OCI-LY1 (cell line): ENCODE results near the gene CD46.

Source experiments
- H2AFZ ChIP-seq: fragments of 200-600 bp; sonication (generic), shearing (Covaris generic); 2 replicates; pipeline ENCODE4 v1.6.0; 2014; ENCODE audit warnings: antibody characterized with exemption, mild to moderate bottlenecking, low read length
- H3F3A ChIP-seq: fragments of 200-600 bp; sonication (generic), shearing (Covaris generic); 2 replicates; pipeline ENCODE4 v1.6.0; 2014; ENCODE audit warnings: mild to moderate bottlenecking, antibody characterized with exemption, low read length, moderate library complexity; ENCODE audit not compliant: insufficient read depth
- H3K27ac ChIP-seq: fragments of 200-600 bp; sonication (generic); 2 replicates; pipeline ENCODE4 v1.5.1; 2014; ENCODE audit warnings: low read length, mixed run types, mild to moderate bottlenecking, low read depth; ENCODE audit not compliant: poor library complexity, severe bottlenecking
- H3K27me3 ChIP-seq: fragments of 200-600 bp; sonication (generic); 2 replicates; pipeline ENCODE4 v1.6.0; 2014; ENCODE audit warnings: antibody characterized with exemption, mild to moderate bottlenecking, low read length, moderate library complexity; ENCODE audit not compliant: insufficient read depth
- H3K36me3 ChIP-seq: fragments of 200-600 bp; sonication (generic); 2 replicates; pipeline ENCODE4 v1.6.1; 2014; ENCODE audit warnings: mild to moderate bottlenecking, antibody characterized with exemption, low read length, moderate library complexity, mixed read lengths; ENCODE audit not compliant: insufficient read depth
- H3K4me1 ChIP-seq: fragments of 200-600 bp; sonication (generic); 2 replicates; pipeline ENCODE4 v1.5.1; 2014; ENCODE audit warnings: mild to moderate bottlenecking, low read length, moderate library complexity; ENCODE audit not compliant: insufficient read depth, severe bottlenecking
- H3K4me2 ChIP-seq: fragments of 200-600 bp; sonication (generic), shearing (Covaris generic); 2 replicates; pipeline ENCODE4 v1.6.1; 2014; ENCODE audit warnings: low read length
- H3K4me3 ChIP-seq: fragments of 200-600 bp; sonication (generic); 2 replicates; pipeline ENCODE4 v1.5.1; 2014; ENCODE audit warnings: low read length, low read depth, mild to moderate bottlenecking, mixed read lengths; ENCODE audit not compliant: poor library complexity, severe bottlenecking
- H3K79me2 ChIP-seq: fragments of 200-600 bp; shearing (Covaris generic); 2 replicates; pipeline ENCODE4 v1.6.1; 2016; ENCODE audit warnings: mixed run types, low read length, mixed read lengths; ENCODE audit not compliant: insufficient read depth
- H3K9ac ChIP-seq: fragments of 200-600 bp; sonication (generic), shearing (Covaris generic); 2 replicates; pipeline ENCODE4 v1.6.1; 2014; ENCODE audit warnings: mild to moderate bottlenecking, low read length, mixed read lengths
- H3K9me2 ChIP-seq: fragments of 200-600 bp; sonication (generic), shearing (Covaris generic); 2 replicates; pipeline ENCODE4 v1.6.1; 2014; ENCODE audit warnings: low read depth, mild to moderate bottlenecking, low read length, mixed read lengths
- H3K9me3 ChIP-seq: fragments of 200-600 bp; shearing (Covaris generic); 2 replicates; pipeline ENCODE4 v1.6.1; 2014; ENCODE audit warnings: low read length, mixed read lengths
- H4K20me1 ChIP-seq: fragments of 200-600 bp; sonication (generic), shearing (Covaris generic); 2 replicates; pipeline ENCODE4 v1.6.0; 2016; ENCODE audit warnings: mild to moderate bottlenecking, low read length; ENCODE audit not compliant: insufficient read depth
- CTCF ChIP-seq: fragments of 200-600 bp; sonication (generic), shearing (Covaris generic); IDR thresholded peaks from 2 replicates; pipeline ENCODE4 v1.5.1; 2017; ENCODE audit warnings: mild to moderate bottlenecking, antibody characterized with exemption, low read length, moderate library complexity, mixed read lengths
- EZH2 ChIP-seq: fragments of 200-600 bp; sonication (generic), shearing (Covaris generic); IDR thresholded peaks from 2 replicates; pipeline ENCODE4 v1.8.0; 2017; ENCODE audit warnings: borderline replicate concordance, mixed run types, mild to moderate bottlenecking, antibody characterized with exemption, low read length, moderate library complexity, mixed read lengths

CD46 gene

GRCh38 chr1:207806531-207807325 lies 54.9 kb downstream of the CD46 start:
- H3K27ac ChIP-seq: peak overlapping the region; percentile 30
- no peak overlapping the region for H2AFZ ChIP-seq

GRCh38 chr1:207807326-207807689 lies 55.5 kb downstream of the CD46 start:
- H3K9me3 ChIP-seq: no peaks in the 10 kb centered on the region
- H3K36me3 ChIP-seq: peaks cover 93% of the 10 kb centered on the region
- H3K9ac ChIP-seq: no peak overlapping the region
- no peak overlapping the region for H2AFZ ChIP-seq
- no peaks in the 10 kb centered on the region for H3K27me3 ChIP-seq
- H3K79me2 ChIP-seq: peaks cover 5% of the 10 kb centered on the region; the same call in 1 of the 2 replicates
- H3K4me3 ChIP-seq: no peak overlapping the region
- H3K4me1 ChIP-seq: peaks cover 3% of the 10 kb centered on the region
- H3K4me2 ChIP-seq: no peak overlapping the region
- H4K20me1 ChIP-seq: no peaks in the 10 kb centered on the region
- no peaks in the 10 kb centered on the region; the same call in 1 of the 2 replicates for H3F3A ChIP-seq
- no peak for TF ChIP-seq EZH2
- TF ChIP-seq CTCF: no peak
- no peaks in the 10 kb centered on the region for H3K9me2 ChIP-seq
- peak overlapping the region; percentile 30 for H3K27ac ChIP-seq

More at GRCh38 chr1:207806531-207807325, 54.9 kb downstream of the CD46 start:
- no peak overlapping the region for H3K4me2 ChIP-seq
- TF ChIP-seq CTCF (no peak), EZH2 (no peak)
- H3K27me3 ChIP-seq: no peaks in the 10 kb centered on the region
- peaks cover 93% of the 10 kb centered on the region for H3K36me3 ChIP-seq
- H3K4me3 ChIP-seq: no peak overlapping the region
- H3F3A ChIP-seq: no peaks in the 10 kb centered on the region; the same call in 1 of the 2 replicates
- peaks cover 3% of the 10 kb centered on the region for H3K4me1 ChIP-seq
- no peaks in the 10 kb centered on the region for H4K20me1 ChIP-seq
- H3K9me2 ChIP-seq: no peaks in the 10 kb centered on the region
- H3K9me3 ChIP-seq: no peaks in the 10 kb centered on the region
- H3K9ac ChIP-seq: no peak overlapping the region
- peaks cover 5% of the 10 kb centered on the region; the same call in 1 of the 2 replicates for H3K79me2 ChIP-seq

DNA sequence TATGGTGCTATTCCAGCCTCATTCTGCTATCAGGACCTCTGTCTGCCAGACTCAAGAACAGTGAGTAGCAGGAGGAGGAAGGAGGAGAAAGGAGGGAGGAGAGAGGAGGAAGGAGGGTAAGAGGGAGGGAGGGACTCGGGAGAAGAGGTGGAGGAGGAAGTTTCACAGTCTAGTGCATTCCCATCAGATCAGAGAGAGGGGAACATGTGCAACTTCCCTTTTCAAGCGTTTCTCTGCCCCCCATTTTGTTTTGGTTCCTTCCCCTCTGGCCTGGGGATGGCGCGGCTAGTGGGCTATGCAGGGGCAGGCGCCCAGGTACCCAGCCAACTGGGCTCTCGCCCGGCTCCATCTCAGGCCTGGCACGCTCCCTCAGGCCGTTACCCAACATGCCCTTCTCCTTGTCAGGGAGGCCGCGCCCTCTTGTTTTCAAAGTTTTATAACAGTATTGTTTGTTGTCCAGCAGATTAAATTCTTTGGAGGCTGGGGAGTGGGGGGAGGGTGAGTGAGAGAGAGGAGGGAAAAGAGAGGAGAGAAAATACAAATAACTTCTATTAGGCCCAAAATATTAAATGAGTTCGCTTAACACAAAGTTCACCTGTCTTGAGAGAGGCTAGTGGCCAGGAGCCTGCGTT lies 56.0 kb downstream of the CD46 start:
- Histone ChIP-seq H3K36me3 (peaks cover 95% of the 10 kb centered on the region), H3K79me2 (peaks cover 10% of the 10 kb centered on the region), H3K4me3 (no peak overlapping the region), H3F3A (no peaks in the 10 kb centered on the region; the same call in 1 of the 2 replicates), H3K4me2 (no peak overlapping the region), H2AFZ (no peak overlapping the region), H3K9me3 (no peaks in the 10 kb centered on the region), H3K27ac (peak overlapping the region; percentile 30), H3K9ac (no peak overlapping the region), H4K20me1 (no peaks in the 10 kb centered on the region), H3K9me2 (no peaks in the 10 kb centered on the region), H3K4me1 (peaks cover 3% of the 10 kb centered on the region), H3K27me3 (no peaks in the 10 kb centered on the region)
- no peak for TF ChIP-seq CTCF
